GM12878 (cell line): Measurements from ENCODE around the gene LYPD6. TPM values are rescaled to one million over a fixed set of nuclear protein-coding genes. Genes with fewer than 3 reads are reported as not detected.

Source experiments
- ATAC-seq: fragments of 200-7000 bp; cut with Tn5 transposase; 3 replicates; pipeline ENCODE4 v1.9.1; 2020; ENCODE audit warnings: mild to moderate bottlenecking, moderate library complexity
- BruUV-seq: library from RNA; stranded (reverse); fragments of 400-500 nt; replicated peaks from 2 replicates; lab custom pipeline; 2021; lab: Mats Ljungman, UMichigan
- CTCF ChIA-PET: fragments of 300-600 bp; sonication (Branson Sonifier 250); formaldehyde crosslinking; extraction: SDS; loops from one replicate; lab custom pipeline; 2021; ENCODE audit warnings: inconsistent platforms; lab: Yijun Ruan, JAX
- POLR2A ChIA-PET: fragments of 350-600 bp; formaldehyde crosslinking; extraction: SDS; loops from one replicate; lab custom pipeline; 2021; ENCODE audit warnings: inconsistent platforms; lab: Charles Lee
- RAD21 ChIA-PET: fragments of 300-600 bp; sonication (Branson Sonifier 250); formaldehyde crosslinking; loops from one replicate; lab custom pipeline; 2023; ENCODE audit warnings: antibody characterized with exemption; ENCODE audit not compliant: unreplicated experiment; lab: Charles Lee
- SMC1A ChIA-PET: fragments of 300-600 bp; sonication (Branson Sonifier 250); formaldehyde crosslinking; loops from one replicate; lab custom pipeline; 2023; ENCODE audit not compliant: unreplicated experiment, uncharacterized antibody; lab: Charles Lee
- DNase-seq: peaks from one replicate; pipeline ENCODE4 v3.0.0-alpha.2; 2011; ENCODE audit warnings: low read depth, low spot score
- FAIRE-seq: peaks from 3 replicates; lab custom pipeline; 2011; peaks lifted over from hg19 to GRCh38; lab: Jason Lieb, UNC
- H2AFZ ChIP-seq: 2 replicates; pipeline ENCODE4 v1.6.0; 2011; ENCODE audit warnings: low read depth, low read length, control low read depth; ENCODE audit not compliant: control insufficient read depth
- H3K27ac ChIP-seq: 2 replicates; pipeline ENCODE4 v1.5.1; 2011; ENCODE audit warnings: control low read depth; ENCODE audit not compliant: control insufficient read depth, insufficient read depth
- H3K27me3 ChIP-seq, 2 experiments: replicated peaks in 1 of 2; 2 replicates each; pipeline versions ENCODE4 v1.6.0 to v1.6.1; 2011; ENCODE audit warnings: low read length in 1 of 2; ENCODE audit not compliant: control insufficient read depth in 2 of 2, insufficient read depth in 2 of 2
- H3K36me3 ChIP-seq, 2 experiments: 2 replicates each; pipeline ENCODE4 v1.5.1; 2011; ENCODE audit warnings: low read length in 1 of 2; ENCODE audit not compliant: control insufficient read depth in 2 of 2, insufficient read depth in 2 of 2
- H3K4me1 ChIP-seq: 2 replicates; pipeline ENCODE4 v1.6.1; 2011; ENCODE audit warnings: mild to moderate bottlenecking, low read length, moderate library complexity, mixed read lengths; ENCODE audit not compliant: control insufficient read depth, insufficient read depth
- H3K4me2 ChIP-seq: 2 replicates; pipeline ENCODE4 v1.6.0; 2011; ENCODE audit warnings: control low read depth; ENCODE audit not compliant: control insufficient read depth, insufficient read depth
- H3K4me3 ChIP-seq: fragments of 200-600 bp; sonication (generic); 2 replicates; pipeline ENCODE4 v1.5.1; 2016
- H3K79me2 ChIP-seq: 2 replicates; pipeline ENCODE4 v1.6.0; 2011; ENCODE audit warnings: low read length; ENCODE audit not compliant: control insufficient read depth, insufficient read depth
- H3K9ac ChIP-seq: 2 replicates; pipeline ENCODE4 v1.8.0; 2011; ENCODE audit warnings: low read length, control low read depth, mixed read lengths; ENCODE audit not compliant: control insufficient read depth, insufficient read depth
- H3K9me3 ChIP-seq: replicated peaks from 3 replicates; pipeline ENCODE4 v1.5.1; 2011; ENCODE audit warnings: mild to moderate bottlenecking, low read length; ENCODE audit not compliant: control insufficient read depth, insufficient read depth
- H4K20me1 ChIP-seq: 2 replicates; pipeline ENCODE4 v1.6.0; 2011; ENCODE audit not compliant: control insufficient read depth, insufficient read depth
- BRCA1 ChIP-seq: IDR thresholded peaks from 2 replicates; pipeline ENCODE4 v1.6.1; 2011; ENCODE audit warnings: low read depth, low read length, improper control_type of control experiment
- CBFB ChIP-seq: IDR thresholded peaks from 2 replicates; pipeline ENCODE4 v1.6.1; 2016; ENCODE audit warnings: antibody characterized with exemption, low read depth
- CHD4 ChIP-seq: fragments of 200-600 bp; sonication (generic); IDR thresholded peaks from 2 replicates; pipeline ENCODE4 v1.6.1; 2016; ENCODE audit warnings: mild to moderate bottlenecking
- ELK1 ChIP-seq: IDR thresholded peaks from 2 replicates; pipeline ENCODE4 v1.6.1; 2012; ENCODE audit warnings: low read depth, low read length, improper control_type of control experiment
- ETV6 ChIP-seq, 2 experiments: fragments of 450-650 bp in 1 of 2; IDR thresholded peaks in 1 of 2; conservative IDR thresholded peaks in 1 of 2; 2 replicates each; pipeline ENCODE4 v1.6.1; 2014; ENCODE audit warnings: antibody characterized with exemption in 1 of 2, borderline replicate concordance in 1 of 2, low read depth in 1 of 2, mild to moderate bottlenecking in 1 of 2, moderate library complexity in 1 of 2
- EZH2 ChIP-seq: IDR thresholded peaks from 2 replicates; pipeline ENCODE4 v1.6.1; 2012; ENCODE audit warnings: low read depth, mild to moderate bottlenecking, control low read depth, inconsistent platforms, low read length, borderline replicate concordance; ENCODE audit not compliant: control insufficient read depth
- HCFC1 ChIP-seq: fragments of 150-350 bp; IDR thresholded peaks from 2 replicates; pipeline ENCODE4 v1.6.1; 2014; ENCODE audit warnings: low read length
- HDGF ChIP-seq: fragments of 450-650 bp; IDR thresholded peaks from 2 replicates; pipeline ENCODE4 v1.6.1; 2016; ENCODE audit warnings: antibody characterized with exemption
- HSF1 ChIP-seq: fragments of 150-350 bp; IDR thresholded peaks from 2 replicates; pipeline ENCODE4 v1.6.1; 2014; ENCODE audit warnings: mild to moderate bottlenecking, low read depth, low read length
- KDM1A ChIP-seq: fragments of 200-600 bp; sonication (generic); IDR thresholded peaks from 2 replicates; pipeline ENCODE4 v1.6.1; 2016; ENCODE audit warnings: borderline replicate concordance
- MTA3 ChIP-seq: IDR thresholded peaks from 2 replicates; pipeline ENCODE4 v1.6.1; 2012; ENCODE audit warnings: low read length, inconsistent platforms, borderline replicate concordance
- NFXL1 ChIP-seq: fragments of 450-650 bp; IDR thresholded peaks from 2 replicates; pipeline ENCODE4 v1.6.1; 2017; ENCODE audit warnings: antibody characterized with exemption, mild to moderate bottlenecking, borderline replicate concordance
- RELB ChIP-seq: fragments of 450-650 bp; IDR thresholded peaks from 2 replicates; pipeline ENCODE4 v1.6.1; 2017; ENCODE audit warnings: low read depth, mild to moderate bottlenecking, moderate library complexity
- SIN3A ChIP-seq: IDR thresholded peaks from 2 replicates; pipeline ENCODE4 v1.6.1; 2012; ENCODE audit warnings: low read depth, low read length, improper control_type of control experiment
- SMC3 ChIP-seq: IDR thresholded peaks from 2 replicates; pipeline ENCODE4 v1.6.1; 2011; ENCODE audit warnings: low read length, improper control_type of control experiment, borderline replicate concordance
- YBX1 ChIP-seq: fragments of 450-650 bp; IDR thresholded peaks from 2 replicates; pipeline ENCODE4 v1.6.1; 2016; ENCODE audit warnings: antibody characterized with exemption
- WGBS: methylation state at CpG from one replicate; pipeline ENCODE4 v1.1.6; 2016; ENCODE audit warnings: low lambda C conversion rate; ENCODE audit not compliant: insufficient replicate concordance, insufficient coverage; ENCODE audit errors: missing lambda C conversion rate; 5-methylcytosine and 5-hydroxymethylcytosine counted together
- in situ Hi-C: fragments of 300-500 bp; cut with MboI; formaldehyde crosslinking; loops from 9 replicates; pipeline ENCODE4 v1.14.3; 2018; ENCODE audit warnings: mixed read lengths
- intact Hi-C: fragments of 100-400 bp; cut with micrococcal nuclease; formaldehyde crosslinking; loops from one replicate; pipeline ENCODE4 v1.14.2; 2022; ENCODE audit not compliant: unreplicated experiment
- polyA plus RNA-seq, 11 experiments: library from polyadenylated mRNA; depleted of rRNA in 4 of 11; unstranded in 6 of 11; stranded (reverse) in 5 of 11; fragments of >200 nt; fragmentation: Nextera tagmentation in 4 of 11; fragmentation: Illumina TruSeq in 1 of 11; extraction: Ambion mirVana in 4 of 11; extraction: Trizol in 1 of 11; gene quantifications; 1 replicate in 1 of 11; 2 replicates in 10 of 11; pipeline versions ENCODE4 v1.2.1 to v1.2.3, GENCODE V29; 2011 to 2016; ENCODE audit warnings: inconsistent platforms in 2 of 11, missing spikeins in 2 of 11, low read depth in 1 of 11
- total RNA-seq, 4 experiments: library from RNA; depleted of rRNA in 3 of 4; stranded (reverse); fragments of >200 nt in 3 of 4; fragmentation: Illumina TruSeq in 1 of 4; extraction: Trizol in 1 of 4; gene quantifications; 2 replicates each; pipeline versions ENCODE4 v1.2.1 to v1.2.3, GENCODE V29; 2013 to 2021
- TF ChIP-seq, protein P1 (sequence below): IDR thresholded peaks from 2 replicates; pipeline ENCODE4 v1.6.1; 2012; ENCODE audit warnings: improper control_type of control experiment, low read depth, low read length; ENCODE audit not compliant: insufficient replicate concordance

LYPD6 gene
- total and polyA plus RNA-seq, 10 of the 15 experiments (the other 5 are each of a cell fraction or from before 2014, with no cell fraction given), result not detected

GRCh38 chr2:149371476-149371875, 41.1 kb downstream of the LYPD6 start:
- in situ Hi-C loops (no loop called here), intact Hi-C loops (no loop called here)
- RAD21 ChIA-PET, result no interaction called here
- WGBS, result 39% methylated on average over 6 of the region's 6 CpGs
- no peaks in the 10 kb centered on the region for H3K4me1 ChIP-seq
- H3K79me2 ChIP-seq, result no peaks in the 10 kb centered on the region
- FAIRE-seq (no peak), DNase-seq (no peak), ATAC-seq (no peak)
- no peaks in the 10 kb centered on the region for H3K36me3 ChIP-seq
- no peaks in the 10 kb centered on the region for H4K20me1 ChIP-seq
- H3K4me3 ChIP-seq, result no peak overlapping the region
- BruUV-seq, result no TSS peak
- H3K9me3 ChIP-seq, result no peaks in the 10 kb centered on the region
- no peak overlapping the region for H3K9ac ChIP-seq
- POLR2A ChIA-PET, result no interaction called here
- CTCF ChIA-PET, result no interaction called here
- SMC1A ChIA-PET, result no interaction called here
- H3K27me3 ChIP-seq, result no peaks in the 10 kb centered on the region
- H2AFZ ChIP-seq, result no peak overlapping the region
- H3K27ac ChIP-seq, result no peak overlapping the region
- H3K4me2 ChIP-seq, result no peak overlapping the region
- no peak for TF ChIP-seq NFXL1
- TF ChIP-seq CBFB, result no peak
- TF ChIP-seq SMC3, result no peak
- no peak for TF ChIP-seq HDGF
- no peak for TF ChIP-seq HSF1
- no peak for TF ChIP-seq ELK1
- no peak for TF ChIP-seq EZH2
- no peak for TF ChIP-seq MTA3
- no peak for TF ChIP-seq RELB
- TF ChIP-seq CHD4, result no peak
- TF ChIP-seq, protein P1, sequence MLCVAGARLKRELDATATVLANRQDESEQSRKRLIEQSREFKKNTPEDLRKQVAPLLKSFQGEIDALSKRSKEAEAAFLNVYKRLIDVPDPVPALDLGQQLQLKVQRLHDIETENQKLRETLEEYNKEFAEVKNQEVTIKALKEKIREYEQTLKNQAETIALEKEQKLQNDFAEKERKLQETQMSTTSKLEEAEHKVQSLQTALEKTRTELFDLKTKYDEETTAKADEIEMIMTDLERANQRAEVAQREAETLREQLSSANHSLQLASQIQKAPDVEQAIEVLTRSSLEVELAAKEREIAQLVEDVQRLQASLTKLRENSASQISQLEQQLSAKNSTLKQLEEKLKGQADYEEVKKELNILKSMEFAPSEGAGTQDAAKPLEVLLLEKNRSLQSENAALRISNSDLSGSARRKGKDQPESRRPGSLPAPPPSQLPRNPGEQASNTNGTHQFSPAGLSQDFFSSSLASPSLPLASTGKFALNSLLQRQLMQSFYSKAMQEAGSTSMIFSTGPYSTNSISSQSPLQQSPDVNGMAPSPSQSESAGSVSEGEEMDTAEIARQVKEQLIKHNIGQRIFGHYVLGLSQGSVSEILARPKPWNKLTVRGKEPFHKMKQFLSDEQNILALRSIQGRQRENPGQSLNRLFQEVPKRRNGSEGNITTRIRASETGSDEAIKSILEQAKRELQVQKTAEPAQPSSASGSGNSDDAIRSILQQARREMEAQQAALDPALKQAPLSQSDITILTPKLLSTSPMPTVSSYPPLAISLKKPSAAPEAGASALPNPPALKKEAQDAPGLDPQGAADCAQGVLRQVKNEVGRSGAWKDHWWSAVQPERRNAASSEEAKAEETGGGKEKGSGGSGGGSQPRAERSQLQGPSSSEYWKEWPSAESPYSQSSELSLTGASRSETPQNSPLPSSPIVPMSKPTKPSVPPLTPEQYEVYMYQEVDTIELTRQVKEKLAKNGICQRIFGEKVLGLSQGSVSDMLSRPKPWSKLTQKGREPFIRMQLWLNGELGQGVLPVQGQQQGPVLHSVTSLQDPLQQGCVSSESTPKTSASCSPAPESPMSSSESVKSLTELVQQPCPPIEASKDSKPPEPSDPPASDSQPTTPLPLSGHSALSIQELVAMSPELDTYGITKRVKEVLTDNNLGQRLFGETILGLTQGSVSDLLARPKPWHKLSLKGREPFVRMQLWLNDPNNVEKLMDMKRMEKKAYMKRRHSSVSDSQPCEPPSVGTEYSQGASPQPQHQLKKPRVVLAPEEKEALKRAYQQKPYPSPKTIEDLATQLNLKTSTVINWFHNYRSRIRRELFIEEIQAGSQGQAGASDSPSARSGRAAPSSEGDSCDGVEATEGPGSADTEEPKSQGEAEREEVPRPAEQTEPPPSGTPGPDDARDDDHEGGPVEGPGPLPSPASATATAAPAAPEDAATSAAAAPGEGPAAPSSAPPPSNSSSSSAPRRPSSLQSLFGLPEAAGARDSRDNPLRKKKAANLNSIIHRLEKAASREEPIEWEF, result no peak
- no peak for TF ChIP-seq KDM1A
- TF ChIP-seq YBX1, result no peak
- no peak for TF ChIP-seq BRCA1
- TF ChIP-seq HCFC1, result no peak
- no peak for TF ChIP-seq SIN3A
- TF ChIP-seq ETV6 (conservative IDR thresholded peaks at IDR 0.05 in 1 of 2, IDR thresholded peaks at IDR 0.05 in 1 of 2; ENCODE audit: borderline replicate concordance in 1 of 2, low read depth in 1 of 2), result no peak
